Measurements from ENCODE around the gene NR2C2.

The NR2C2 gene

GRCh38 chr3:15038306-15038705, 90.9 kb downstream of the NR2C2 start:
- ATAC-seq, result no peak
- TF ChIP-seq PATZ1 (CRISPR knock-in tag; IDR thresholded peaks at IDR 0.05; ENCODE audit: borderline replicate concordance), result no peak
- no peak for TF ChIP-seq RARB (CRISPR knock-in tag; IDR thresholded peaks at IDR 0.05)
- no peak for TF ChIP-seq CSDC2 (CRISPR knock-in tag; IDR thresholded peaks at IDR 0.05)
- TF ChIP-seq GLIS3 (CRISPR knock-in tag; IDR thresholded peaks at IDR 0.05), result no peak
- TF ChIP-seq ZNF8 (CRISPR knock-in tag; IDR thresholded peaks at IDR 0.05), result no peak
- TF ChIP-seq ZNF565 (CRISPR knock-in tag; conservative IDR thresholded peaks at IDR 0.05; ENCODE audit: low read depth), result no peak
- TF ChIP-seq ARNTL (CRISPR knock-in tag; IDR thresholded peaks at IDR 0.05; ENCODE audit: borderline replicate concordance, low read depth), result no peak
- TF ChIP-seq SNAI2 (CRISPR knock-in tag; IDR thresholded peaks at IDR 0.05), result no peak
- no peak for TF ChIP-seq ISL1 (CRISPR knock-in tag; IDR thresholded peaks at IDR 0.05)

GRCh38 chr3:15040844-15041243, 93.5 kb downstream of the NR2C2 start:
- no peak for ATAC-seq
- TF ChIP-seq OSR1 (CRISPR knock-in tag; IDR thresholded peaks at IDR 0.05), result no peak
- TF ChIP-seq PPARA (CRISPR knock-in tag; IDR thresholded peaks at IDR 0.05; ENCODE audit: borderline replicate concordance), result no peak
- no peak for TF ChIP-seq ESRRG (CRISPR knock-in tag; IDR thresholded peaks at IDR 0.05)
- no peak for TF ChIP-seq SNAI2 (CRISPR knock-in tag; IDR thresholded peaks at IDR 0.05)
- no peak for TF ChIP-seq ZNF565 (CRISPR knock-in tag; conservative IDR thresholded peaks at IDR 0.05; ENCODE audit: low read depth)
- no peak for TF ChIP-seq ZNF70 (CRISPR knock-in tag; IDR thresholded peaks at IDR 0.05)
- TF ChIP-seq ZFP3 (CRISPR knock-in tag; IDR thresholded peaks at IDR 0.05), result no peak
- TF ChIP-seq CREB5 (CRISPR knock-in tag; IDR thresholded peaks at IDR 0.05; ENCODE audit: low read depth), result no peak
- no peak for TF ChIP-seq ARNTL (CRISPR knock-in tag; IDR thresholded peaks at IDR 0.05; ENCODE audit: borderline replicate concordance, low read depth)

GRCh38 chr3:15041950-15042349, 94.6 kb downstream of the NR2C2 start:
- TF ChIP-seq CREB5 (CRISPR knock-in tag; IDR thresholded peaks at IDR 0.05; ENCODE audit: low read depth), result no peak
- no peak for TF ChIP-seq ZFP3 (CRISPR knock-in tag; IDR thresholded peaks at IDR 0.05)
- TF ChIP-seq ESRRG (CRISPR knock-in tag; IDR thresholded peaks at IDR 0.05), result no peak
- TF ChIP-seq PATZ1 (CRISPR knock-in tag; IDR thresholded peaks at IDR 0.05; ENCODE audit: borderline replicate concordance), result no peak
- TF ChIP-seq PPARA (CRISPR knock-in tag; IDR thresholded peaks at IDR 0.05; ENCODE audit: borderline replicate concordance), result no peak
- TF ChIP-seq SNAI2 (CRISPR knock-in tag; IDR thresholded peaks at IDR 0.05), result no peak
- TF ChIP-seq OSR1 (CRISPR knock-in tag; IDR thresholded peaks at IDR 0.05), result no peak
- TF ChIP-seq ZFP30 (CRISPR knock-in tag; IDR thresholded peaks at IDR 0.05), result no peak
- TF ChIP-seq GLIS3 (CRISPR knock-in tag; IDR thresholded peaks at IDR 0.05), result no peak
- TF ChIP-seq ZC3H10 (CRISPR knock-in tag; IDR thresholded peaks at IDR 0.05), result no peak
- no peak for ATAC-seq

- ATAC-seq, result peak; percentile 58
- peak; percentile 70 for TF ChIP-seq TCF4 (CRISPR knock-in tag; IDR thresholded peaks at IDR 0.05; ENCODE audit: borderline replicate concordance)
- no peak for TF ChIP-seq SNAI2 (CRISPR knock-in tag; IDR thresholded peaks at IDR 0.05)
- 0 out of 2 replicates have a peak, but pooled peaks have one; percentile 11 for TF ChIP-seq ZNF70 (CRISPR knock-in tag; IDR thresholded peaks at IDR 0.05)
Observed at GRCh38 chr3:15042936-15043335, 95.6 kb downstream of the NR2C2 start.

GRCh38 chr3:15043408-15044171, 96.2 kb downstream of the NR2C2 start:
- ATAC-seq, result no peak; the same call in none of the 3 replicates
- TF ChIP-seq TOX (CRISPR knock-in tag; IDR thresholded peaks at IDR 0.05; ENCODE audit: borderline replicate concordance), result no peak
- TF ChIP-seq POU6F1 (CRISPR knock-in tag; IDR thresholded peaks at IDR 0.05; ENCODE audit: borderline replicate concordance, low read depth), result no peak
- no peak for TF ChIP-seq GLIS3 (CRISPR knock-in tag; IDR thresholded peaks at IDR 0.05)
- TF ChIP-seq CSRNP3 (CRISPR knock-in tag; IDR thresholded peaks at IDR 0.05), result no peak
- no peak for TF ChIP-seq CSDC2 (CRISPR knock-in tag; IDR thresholded peaks at IDR 0.05)
- TF ChIP-seq PPARA (CRISPR knock-in tag; IDR thresholded peaks at IDR 0.05; ENCODE audit: borderline replicate concordance), result no peak
- no peak for TF ChIP-seq RARB (CRISPR knock-in tag; IDR thresholded peaks at IDR 0.05)
- no peak for TF ChIP-seq TCF4 (CRISPR knock-in tag; IDR thresholded peaks at IDR 0.05; ENCODE audit: borderline replicate concordance)
